Lung microvascular endothelial cell (primary cell): ENCODE data around the gene HUS1B. TPM values are rescaled to one million over a fixed set of nuclear protein-coding genes. Genes with fewer than 3 reads are reported as not detected.
"Not testable (repeated sequence)": the region's sequence is repeated elsewhere in the genome, so short reads cannot be mapped to it uniquely, and the experiment has no call there.

Source experiments
- DNase-seq, 2 donors: peaks; one replicate each; pipeline versions ENCODE4 v3.0.0 to v3.0.0-alpha.2; 2010; ENCODE audit warnings: low read depth in 2 of 2
- total RNA-seq: library from RNA; depleted of rRNA; stranded (reverse); fragments of >200 nt; gene quantifications from 2 replicates; pipeline ENCODE4 v1.2.1, GENCODE V29; 2014

Gene HUS1B
- total RNA-seq = 0.22 and 0.79 TPM in 2 replicates

GRCh38 chr6:656460-657252, at the start of gene HUS1B:
Gene HUS1B, minus strand, starts transcription at chr6:657100. Its CDS starts 156 bp downstream, at chr6:656944.
- DNase-seq = no peak

- DNase-seq = peak; percentile 58 to 71
Observed at GRCh38 chr6:706146-706545, 49.2 kb upstream of the HUS1B start.

- no peak for DNase-seq
Observed at GRCh38 chr6:705047-705446, 48.1 kb upstream of the HUS1B start.

GRCh38 chr6:704046-704445, 47.1 kb upstream of the HUS1B start:
- peak in 1 of 2 donors; percentile 58 for DNase-seq

GRCh38 chr6:703552-703951, 46.7 kb upstream of the HUS1B start:
- DNase-seq = peak in 1 of 2 donors; percentile 67

GRCh38 chr6:701700-702479, 45.0 kb upstream of the HUS1B start:
- DNase-seq = no peak

GRCh38 chr6:701215-701614, 44.3 kb upstream of the HUS1B start:
- no peak for DNase-seq

- DNase-seq = no peak
Observed at GRCh38 chr6:700490-700889, 43.6 kb upstream of the HUS1B start.

- peak; percentile 50 to 88 for DNase-seq
Observed at GRCh38 chr6:699319-699718, 42.4 kb upstream of the HUS1B start.

- not testable (repeated sequence) for DNase-seq
Observed at GRCh38 chr6:694431-695126, 37.7 kb upstream of the HUS1B start.

GRCh38 chr6:693723-694009, 36.8 kb upstream of the HUS1B start:
- no peak for DNase-seq

- DNase-seq = peak; percentile 84 to 85
Observed at GRCh38 chr6:692858-693722, 36.2 kb upstream of the HUS1B start, which contains the start of gene EXOC2. Gene EXOC2, minus strand, starts transcription at chr6:693139. Its CDS starts 55,321 bp downstream, at chr6:637818.

GRCh38 chr6:692356-692851, 35.5 kb upstream of the HUS1B start:
- DNase-seq = peak; percentile 56 to 66

GRCh38 chr6:689223-689622, 32.3 kb upstream of the HUS1B start:
- DNase-seq = no peak

- DNase-seq = no peak
Observed at GRCh38 chr6:686497-686896, 29.6 kb upstream of the HUS1B start.

- peak in 1 of 2 donors; percentile 70 for DNase-seq
Observed at GRCh38 chr6:684831-685636, 28.1 kb upstream of the HUS1B start.

- DNase-seq = peak; percentile 53 to 67
Observed at GRCh38 chr6:683742-684440, 27.0 kb upstream of the HUS1B start.

GRCh38 chr6:680666-681340, 23.9 kb upstream of the HUS1B start:
- DNase-seq = no peak

- DNase-seq = no peak
Observed at GRCh38 chr6:680251-680650, 23.4 kb upstream of the HUS1B start.
